VCaP (cell line): Measurements from ENCODE around the gene VPS16.

Experiments
- H3K27ac ChIP-seq: fragments of 450-650 bp; 2 replicates; pipeline ENCODE4 v1.5.1; 2017
- CTCF ChIP-seq: fragments of 450-650 bp; conservative IDR thresholded peaks from 2 replicates; pipeline ENCODE4 v1.5.1; 2017; ENCODE audit warnings: mild to moderate bottlenecking, moderate library complexity

Gene VPS16

GRCh38 chr20:2849529-2849928 is 9.0 kb downstream of the VPS16 start:
- TF ChIP-seq CTCF, result no peak

DNA sequence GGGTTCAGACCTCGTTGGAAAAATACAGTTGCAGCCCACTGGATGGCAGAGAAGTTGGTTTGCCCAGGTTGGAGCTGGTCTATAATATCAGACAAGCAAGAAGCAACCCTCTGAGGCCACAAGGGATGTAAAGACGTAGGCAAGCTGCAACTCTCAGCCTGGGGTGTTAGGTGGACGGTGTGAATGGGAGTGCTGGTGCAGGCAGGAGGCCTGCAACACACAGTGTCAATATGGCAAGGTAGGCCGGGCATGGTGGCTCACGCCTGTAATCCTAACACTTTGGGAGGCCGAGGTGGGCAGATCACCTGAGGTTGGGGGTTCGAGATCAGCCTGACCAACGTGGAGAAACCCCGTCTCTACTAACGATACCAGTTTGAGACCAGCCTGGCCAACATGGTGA is 10.5 kb downstream of the VPS16 start:
- no peak overlapping the region for H3K27ac ChIP-seq
- no peak for TF ChIP-seq CTCF

More at GRCh38 chr20:2849529-2849928, 9.0 kb downstream of the VPS16 start:
- no peak overlapping the region for H3K27ac ChIP-seq

- no peak overlapping the region for H3K27ac ChIP-seq
- TF ChIP-seq CTCF, result no peak
Measured at GRCh38 chr20:2858591-2858990, 18.0 kb downstream of the VPS16 start.

DNA sequence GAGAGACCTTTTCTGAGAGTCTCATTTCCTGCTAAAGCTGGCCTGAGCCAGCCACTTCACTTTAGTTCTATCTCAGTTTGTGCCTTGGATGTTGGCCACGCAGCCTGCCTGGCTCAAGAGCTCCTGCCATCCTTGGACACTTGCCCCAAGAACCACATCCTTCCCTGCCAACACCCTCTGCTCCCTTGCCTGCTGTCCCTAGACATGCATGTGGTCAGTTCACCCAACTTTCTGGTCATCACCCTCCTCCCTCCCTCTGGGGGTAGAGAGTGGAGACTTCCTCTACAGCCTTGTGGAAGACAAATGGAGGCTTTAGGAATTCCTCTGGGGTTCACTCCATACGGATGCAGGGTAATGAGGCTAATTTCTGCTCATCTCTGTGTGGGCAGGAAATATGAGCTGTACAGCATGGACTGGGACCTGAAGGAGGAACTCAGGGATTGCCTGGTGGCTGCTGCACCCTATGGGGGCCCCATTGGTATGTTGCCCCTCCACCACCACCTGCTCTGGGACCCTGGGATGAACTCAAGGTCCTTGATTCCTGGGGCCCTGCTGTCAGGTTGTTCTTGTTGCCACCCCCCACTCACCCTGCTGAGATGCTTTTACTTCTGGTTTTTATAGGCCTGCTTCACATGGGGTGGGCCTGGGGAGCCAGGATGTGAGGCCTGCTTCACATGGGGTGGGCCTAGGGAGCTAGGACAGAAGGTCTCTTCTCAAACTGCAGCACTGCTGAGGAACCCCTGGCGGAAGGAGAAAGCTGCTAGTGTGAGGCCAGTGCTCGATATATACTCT is 19.0 kb downstream of the VPS16 start:
- H3K27ac ChIP-seq, result no peak overlapping the region
- TF ChIP-seq CTCF, result no peak

DNA sequence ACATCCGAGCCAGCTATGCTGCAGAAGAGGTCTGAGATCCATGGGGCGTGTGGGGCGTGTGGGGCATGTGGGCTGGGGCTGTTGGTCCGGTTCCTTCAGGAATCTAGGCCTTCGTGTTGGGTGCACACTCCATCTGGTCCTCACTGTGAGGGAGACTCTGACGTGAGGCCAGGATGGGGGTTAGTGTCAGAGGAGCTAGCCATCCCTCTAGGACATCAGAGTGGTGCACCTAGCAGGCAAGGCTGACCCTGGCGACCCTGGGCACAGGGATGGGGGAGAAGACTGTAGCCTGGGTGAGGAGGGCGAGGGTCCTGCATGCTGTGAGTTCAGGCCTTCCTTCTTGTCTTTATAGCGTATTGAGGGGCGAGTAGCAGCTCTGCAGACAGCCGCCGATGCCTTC is 24.1 kb downstream of the VPS16 start:
- no peak overlapping the region for H3K27ac ChIP-seq
- no peak for TF ChIP-seq CTCF

- no peak for TF ChIP-seq CTCF
- H3K27ac ChIP-seq, result no peak overlapping the region
Measured at GRCh38 chr20:2865101-2865500, 24.6 kb downstream of the VPS16 start.

DNA sequence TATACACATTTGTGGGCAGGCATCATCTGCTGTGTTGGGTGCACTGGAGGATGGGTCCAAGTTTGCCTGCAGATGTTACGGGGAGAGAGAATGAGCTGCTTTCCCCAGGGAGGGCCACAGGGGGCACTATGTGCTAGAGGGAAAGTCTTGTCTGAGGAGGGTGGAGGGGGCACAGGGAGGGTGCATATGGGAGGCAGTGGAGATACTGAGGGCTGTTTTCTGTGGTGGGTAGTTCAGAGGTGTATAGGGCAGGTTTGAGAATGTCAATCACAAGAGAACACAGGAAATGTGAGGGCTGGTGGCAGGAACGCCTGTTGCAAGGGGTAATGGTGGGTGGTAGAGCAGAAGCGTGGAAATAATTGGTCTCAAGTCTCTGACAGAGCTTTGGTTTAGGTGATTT is 25.1 kb downstream of the VPS16 start:
- TF ChIP-seq CTCF, result no peak
- H3K27ac ChIP-seq, result no peak overlapping the region
